Thymus (tissue), 11 donors: Measurements from ENCODE around the gene DDX39B. TPM values are rescaled to one million over a fixed set of nuclear protein-coding genes. Genes with fewer than 3 reads are reported as not detected.

Source experiments
- DNase-seq, 9 donors: peaks; one replicate each; pipeline ENCODE4 v3.0.0-alpha.2; 2013; ENCODE audit warnings: low spot score in 9 of 9, low read depth in 6 of 9, missing footprints in 1 of 9
- H3K27ac ChIP-seq, 2 donors: one replicate each; pipeline ENCODE4 v1.5.1; 2013; ENCODE audit warnings: control low read depth in 1 of 2, low read depth in 1 of 2, low read length in 1 of 2, mild to moderate bottlenecking in 1 of 2, moderate library complexity in 1 of 2
- H3K27me3 ChIP-seq, 2 donors: one replicate each; pipeline ENCODE4 v1.5.1; 2013; ENCODE audit warnings: low read length in 1 of 2; ENCODE audit not compliant: control insufficient read depth in 2 of 2, insufficient read depth in 1 of 2
- H3K36me3 ChIP-seq, 2 donors: one replicate each; pipeline ENCODE4 v1.5.1; 2013; ENCODE audit warnings: low read length in 1 of 2, mild to moderate bottlenecking in 1 of 2, moderate library complexity in 1 of 2; ENCODE audit not compliant: control insufficient read depth in 2 of 2, insufficient read depth in 2 of 2
- H3K4me1 ChIP-seq, 2 donors: one replicate each; pipeline ENCODE4 v1.5.1; 2013; ENCODE audit warnings: low read length in 2 of 2; ENCODE audit not compliant: control insufficient read depth in 2 of 2, insufficient read depth in 2 of 2
- H3K4me3 ChIP-seq, 2 donors: one replicate each; pipeline ENCODE4 v1.5.1; 2013; ENCODE audit warnings: low read length in 2 of 2, control low read depth in 1 of 2, mild to moderate bottlenecking in 1 of 2
- H3K9me3 ChIP-seq, 2 donors: one replicate each; pipeline ENCODE4 v1.5.1; 2013; ENCODE audit warnings: low read length in 1 of 2, mild to moderate bottlenecking in 1 of 2; ENCODE audit not compliant: control insufficient read depth in 2 of 2, insufficient read depth in 1 of 2
- WGBS: extraction: QIAGEN DNeasy Blood & Tissue Kit; methylation state at CpG from one replicate; pipeline ENCODE4 v1.1.7; 2013; 5-methylcytosine and 5-hydroxymethylcytosine counted together
- polyA plus RNA-seq: library from polyadenylated mRNA; stranded (reverse); fragments of 200-250 nt; gene quantifications from one replicate; pipeline ENCODE4 v1.2.3, GENCODE V29; 2013
- total RNA-seq: library from RNA; stranded (reverse); fragments of 120-200 nt; gene quantifications from one replicate; pipeline ENCODE4 v1.2.4, GENCODE V29; 2013
- donor health status: healthy.

DDX39B gene
- total and polyA plus RNA-seq, 2 donors = 305 to 761 TPM

DNA sequence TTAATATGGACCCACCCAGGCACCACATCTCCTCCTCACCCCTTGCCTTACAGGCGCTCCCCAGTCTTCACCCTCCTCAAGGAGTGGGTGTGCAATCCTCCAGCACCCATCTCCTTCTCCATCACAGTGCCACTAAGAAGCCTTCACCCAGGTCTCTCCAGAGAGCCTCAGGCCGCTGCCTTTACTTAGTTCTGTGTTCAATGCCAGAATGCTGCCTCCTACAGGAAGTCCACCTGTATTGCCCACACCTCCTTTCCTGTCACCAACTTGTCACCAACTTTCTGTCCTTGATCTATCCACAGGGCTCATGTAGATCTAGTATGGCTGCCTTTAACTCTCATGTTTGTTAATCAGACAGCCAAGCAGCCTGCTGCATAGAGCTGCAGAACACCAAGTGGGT lies 43.7 kb upstream of the DDX39B start:
- Histone ChIP-seq H3K4me1 (peaks cover 49 to 78% of the 10 kb centered on the region in 2 donors), H3K36me3 (peaks cover 0 to 5% of the 10 kb centered on the region in 2 donors), H3K4me3 (no peak overlapping the region), H3K27ac (peak overlapping the region; percentile 89 to 95), H3K9me3 (peaks cover 0 to 13% of the 10 kb centered on the region in 2 donors), H3K27me3 (no peaks in the 10 kb centered on the region)
- 89% methylated on average over 2 of the region's 2 CpGs for WGBS
- peak in 6 of 9 donors; percentile 47 to 86 (median 63) for DNase-seq

DNA sequence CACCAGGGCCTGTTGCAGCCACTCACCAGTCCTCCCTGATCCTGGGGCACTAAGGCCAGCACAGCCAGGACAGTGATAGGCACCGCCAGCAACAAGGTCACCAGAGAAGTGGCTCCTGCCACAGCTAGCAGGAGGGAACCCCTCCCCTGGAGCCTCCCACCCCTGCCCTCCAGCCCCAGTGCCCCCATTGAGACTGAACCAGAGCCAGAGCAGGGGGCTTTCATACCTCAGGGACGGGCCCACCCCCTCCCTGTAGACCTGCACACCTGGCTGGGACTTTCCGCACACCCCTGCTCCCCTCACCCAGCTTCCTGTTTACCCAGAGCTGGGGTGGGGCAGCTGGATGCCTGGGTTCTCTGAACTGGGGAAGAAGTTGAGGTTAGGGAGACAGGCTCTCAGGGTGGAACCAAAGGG lies 40.4 kb upstream of the DDX39B start, which contains the start of gene LTB:
Gene LTB (minus strand): TSS at position 195 of the 414 bp plus-strand sequence. CDS start 7 bp downstream, at position 188.
- H3K27ac ChIP-seq = peak within 1 kb of the TSS; percentile 98
- H3K4me3 ChIP-seq = peak within 1 kb of the TSS; percentile 68 to 84
- H3K27me3 ChIP-seq = no peaks in the 10 kb centered on the region
- peaks cover 46 to 90% of the 10 kb centered on the region in 2 donors for H3K4me1 ChIP-seq
- DNase-seq = peak in 6 of 9 donors; percentile 78 to 95 (median 89)
- WGBS = 9% methylated on average over 3 of the region's 3 CpGs
- peaks cover 0 to 20% of the 10 kb centered on the region in 2 donors for H3K36me3 ChIP-seq
- peaks cover 0 to 13% of the 10 kb centered on the region in 2 donors for H3K9me3 ChIP-seq

DNA sequence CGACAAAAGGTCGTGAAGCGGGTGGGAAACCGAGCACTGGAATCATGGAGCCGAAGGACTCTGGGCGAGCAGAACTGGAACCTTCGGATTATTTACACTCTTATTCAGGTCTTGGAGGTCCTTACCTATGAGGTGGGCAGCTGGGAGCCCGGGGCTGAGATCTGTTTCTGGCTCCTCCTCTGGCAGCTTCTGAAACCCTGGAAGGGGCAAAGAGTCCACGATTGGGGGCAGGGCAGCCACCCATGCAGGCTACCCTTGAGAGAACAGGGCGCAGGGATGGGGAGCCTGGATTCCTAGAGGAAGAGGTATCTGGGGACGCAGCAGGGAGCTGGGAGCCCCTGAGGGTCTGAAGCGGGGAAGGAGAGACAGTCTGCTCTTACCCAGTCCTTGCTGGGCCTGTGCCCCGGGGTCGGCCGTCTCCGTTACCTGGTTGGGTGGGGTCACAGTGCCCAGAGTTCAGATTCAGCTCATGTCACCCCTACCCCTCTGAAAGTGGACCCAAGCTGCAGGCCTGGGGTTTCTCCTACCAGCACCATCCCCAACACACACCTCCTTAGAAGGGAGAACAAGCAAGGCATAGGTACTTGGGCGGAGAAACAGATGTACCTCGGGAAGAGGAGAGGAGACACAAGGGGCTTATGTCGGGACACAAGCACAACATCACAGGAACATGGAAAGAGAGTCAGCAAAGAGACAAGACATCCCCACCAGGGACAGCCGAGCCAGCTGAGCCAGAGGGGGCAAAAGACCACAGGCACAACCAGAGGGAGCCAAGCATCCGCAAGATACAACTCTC lies 39.8 kb upstream of the DDX39B start:
- Histone ChIP-seq H3K9me3 (peaks cover 0 to 11% of the 10 kb centered on the region in 2 donors), H3K36me3 (peaks cover 0 to 24% of the 10 kb centered on the region in 2 donors), H3K4me1 (peaks cover 43 to 90% of the 10 kb centered on the region in 2 donors), H3K4me3 (peak overlapping the region; percentile 68 to 84), H3K27ac (peak overlapping the region; percentile 98), H3K27me3 (no peaks in the 10 kb centered on the region)
- DNase-seq = peak in 1 of 9 donors; percentile 73
- 3% methylated on average over 21 of the region's 21 CpGs for WGBS

DNA sequence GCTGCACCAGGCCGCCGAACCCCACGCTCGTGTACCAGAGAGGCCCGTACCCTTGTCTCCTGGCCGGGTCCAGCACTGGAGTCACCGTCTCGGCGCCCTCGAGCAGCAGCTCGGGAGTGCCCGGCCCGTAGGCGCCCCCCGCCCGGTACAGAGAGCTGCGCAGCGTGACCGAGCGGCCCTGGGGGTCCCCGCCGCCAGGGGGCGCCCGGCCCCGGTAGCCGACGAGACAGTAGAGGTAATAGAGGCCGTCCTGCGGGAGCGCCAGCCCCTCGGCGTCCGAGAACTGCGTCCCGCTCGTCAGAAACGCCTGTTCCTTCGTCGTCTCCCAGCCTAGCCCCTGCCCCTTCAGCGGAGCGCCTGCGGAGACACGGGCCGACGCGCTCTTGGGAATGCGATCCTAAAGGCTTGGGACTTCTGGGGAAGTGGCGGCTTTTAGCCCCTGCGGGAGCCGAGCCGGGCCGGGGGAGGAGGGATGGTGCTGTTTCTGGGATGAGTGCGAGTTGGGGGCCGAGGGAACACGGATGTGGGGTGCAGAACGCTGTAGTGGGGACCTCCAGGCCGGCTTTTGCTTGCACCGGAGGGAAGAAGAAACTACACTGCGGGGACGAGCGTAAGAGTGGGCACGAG lies 39.1 kb upstream of the DDX39B start:
- Histone ChIP-seq H3K4me3 (peak overlapping the region; percentile 68 to 84), H3K9me3 (peaks cover 0 to 9% of the 10 kb centered on the region in 2 donors), H3K27me3 (no peaks in the 10 kb centered on the region), H3K4me1 (peaks cover 36 to 90% of the 10 kb centered on the region in 2 donors), H3K36me3 (peaks cover 0 to 24% of the 10 kb centered on the region in 2 donors), H3K27ac (peak overlapping the region; percentile 98)
- peak in 6 of 9 donors; percentile 71 to 93 (median 86) for DNase-seq
- WGBS = under 1% methylated on average over 62 of the region's 62 CpGs

DNA sequence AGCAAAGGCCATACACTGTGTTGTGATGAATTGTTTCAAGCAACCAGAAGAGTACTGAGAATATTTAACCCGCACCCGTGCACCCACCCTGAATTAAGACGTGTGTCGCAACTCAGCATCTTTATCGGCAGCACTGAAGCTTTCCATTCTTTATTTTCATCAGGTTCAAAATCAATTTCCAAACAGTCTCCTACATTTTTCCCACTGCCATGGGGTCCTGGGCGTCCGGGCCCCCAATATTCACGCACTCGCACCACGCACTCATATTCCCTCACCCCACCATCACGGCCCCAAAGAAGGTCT lies 38.6 kb upstream of the DDX39B start:
- DNase-seq = no peak
- Histone ChIP-seq H3K27me3 (no peaks in the 10 kb centered on the region), H3K36me3 (peaks cover 0 to 24% of the 10 kb centered on the region in 2 donors), H3K27ac (peak overlapping the region; percentile 98), H3K9me3 (peaks cover 0 to 9% of the 10 kb centered on the region in 2 donors), H3K4me3 (peak overlapping the region; percentile 68 to 84), H3K4me1 (peaks cover 32 to 90% of the 10 kb centered on the region in 2 donors)
- WGBS = 41% methylated on average over 11 of the region's 11 CpGs

DNA sequence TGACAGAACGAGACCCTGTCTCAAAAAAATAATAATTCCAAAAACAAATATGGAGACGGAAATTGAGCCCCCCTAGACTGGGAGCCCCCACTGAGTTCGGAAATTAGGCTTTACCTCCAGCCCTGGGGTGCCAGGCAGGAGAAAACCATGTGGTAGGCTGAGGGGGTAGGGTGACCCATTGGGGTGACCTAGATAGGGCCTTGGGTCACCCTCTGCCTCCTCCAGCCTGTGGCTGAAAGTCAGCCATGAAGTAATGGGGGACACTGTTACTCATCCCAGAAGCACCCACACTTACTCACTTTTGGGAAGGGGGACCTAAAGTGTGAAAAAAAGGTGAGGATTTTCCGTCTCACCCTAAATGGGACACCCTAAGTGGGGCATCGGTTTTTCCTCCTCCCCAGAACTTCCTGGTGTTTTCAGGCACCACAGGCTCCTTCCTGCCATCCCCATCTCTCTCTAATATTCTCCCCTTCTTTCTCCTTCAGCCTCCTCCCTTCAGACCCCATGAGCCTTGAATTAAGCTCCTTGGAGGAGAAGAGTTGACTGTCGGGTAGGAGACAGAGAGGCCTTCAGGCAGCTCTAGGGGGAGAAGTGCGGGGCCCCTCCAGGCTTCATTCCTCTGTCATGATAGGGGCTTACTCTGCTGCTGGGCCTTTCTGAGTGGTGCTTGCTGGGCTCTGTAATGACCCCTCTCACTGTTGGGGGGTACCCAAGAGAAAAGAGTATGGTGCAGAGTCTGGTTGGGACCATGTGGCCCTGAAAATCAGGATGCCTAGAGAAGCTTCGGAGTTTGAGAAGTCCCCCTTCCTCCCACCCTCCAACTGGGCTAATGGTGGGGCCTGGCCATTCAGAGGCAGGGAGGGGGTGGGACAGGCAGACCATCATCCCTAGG lies 38.0 kb upstream of the DDX39B start:
- Histone ChIP-seq H3K9me3 (peaks cover 0 to 9% of the 10 kb centered on the region in 2 donors), H3K27me3 (no peaks in the 10 kb centered on the region), H3K36me3 (peaks cover 0 to 24% of the 10 kb centered on the region in 2 donors), H3K27ac (peak overlapping the region; percentile 21 to 98), H3K4me1 (peaks cover 27 to 90% of the 10 kb centered on the region in 2 donors), H3K4me3 (peak overlapping the region; percentile 68 to 84)
- WGBS = 96% methylated on average over 8 of the region's 8 CpGs
- DNase-seq = no peak

DNA sequence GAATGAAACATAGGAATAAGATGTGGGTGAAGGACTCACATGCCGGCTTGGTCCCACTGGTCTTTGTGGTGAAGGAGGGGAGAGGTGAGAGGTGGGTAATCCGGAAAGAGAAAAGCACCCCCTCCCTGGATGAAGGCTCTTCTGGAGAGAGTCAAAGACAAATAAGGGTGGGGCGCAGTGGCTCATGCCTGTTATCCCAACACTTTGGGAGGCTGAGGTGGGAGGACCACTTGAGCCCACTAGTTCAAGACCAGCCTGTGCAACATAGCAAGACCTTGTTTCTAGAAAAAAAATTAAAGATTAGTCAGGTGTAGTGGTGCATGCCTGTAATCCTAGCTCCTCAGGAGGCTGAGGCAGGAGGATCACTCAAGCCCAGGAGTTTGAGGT lies 37.3 kb upstream of the DDX39B start:
- Histone ChIP-seq H3K4me3 (peak overlapping the region in 1 of 2 donors; percentile 84), H3K36me3 (peaks cover 0 to 24% of the 10 kb centered on the region in 2 donors), H3K27me3 (no peaks in the 10 kb centered on the region), H3K27ac (no peak overlapping the region), H3K9me3 (peaks cover 0 to 9% of the 10 kb centered on the region in 2 donors), H3K4me1 (peaks cover 21 to 90% of the 10 kb centered on the region in 2 donors)
- WGBS = 97% methylated on average over 3 of the region's 3 CpGs
- no peak for DNase-seq

DNA sequence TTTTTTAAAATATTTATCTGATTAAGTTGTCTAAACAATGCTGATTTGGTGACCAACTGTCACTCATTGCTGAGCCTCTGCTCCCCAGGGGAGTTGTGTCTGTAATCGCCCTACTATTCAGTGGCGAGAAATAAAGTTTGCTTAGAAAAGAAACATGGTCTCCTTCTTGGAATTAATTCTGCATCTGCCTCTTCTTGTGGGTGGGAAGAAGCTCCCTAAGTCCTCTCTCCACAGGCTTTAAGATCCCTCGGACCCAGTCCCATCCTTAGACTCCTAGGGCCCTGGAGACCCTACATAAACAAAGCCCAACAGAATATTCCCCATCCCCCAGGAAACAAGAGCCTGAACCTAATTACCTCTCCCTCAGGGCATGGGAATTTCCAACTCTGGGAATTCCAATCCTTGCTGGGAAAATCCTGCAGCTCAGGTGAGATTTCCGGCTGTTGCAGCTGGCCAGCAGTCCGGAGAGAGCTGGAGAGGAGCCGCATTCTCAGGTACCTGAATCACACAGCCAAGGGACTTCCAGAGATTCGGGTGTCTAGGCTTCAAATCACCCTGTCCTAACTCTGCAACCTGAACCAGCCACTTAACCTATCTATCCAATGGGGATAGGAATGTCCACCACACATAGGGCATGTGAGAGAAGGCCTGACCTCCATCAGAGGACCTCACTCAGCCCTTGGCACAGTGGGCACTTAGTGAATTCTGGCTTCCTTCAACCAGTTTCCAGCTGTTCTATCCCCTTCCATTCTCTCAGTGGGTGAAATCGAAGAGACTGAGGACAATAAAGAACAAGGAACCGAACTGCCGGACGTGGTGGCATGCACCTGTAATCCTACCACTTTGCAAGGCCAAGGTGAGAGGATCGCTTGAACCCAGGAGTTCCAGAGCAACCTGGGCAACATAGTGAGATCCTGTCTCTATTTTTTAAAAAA lies 36.6 kb upstream of the DDX39B start:
- no peak for DNase-seq

More for the DNA sequence above, 36.6 kb upstream of the DDX39B start:
- Histone ChIP-seq H3K4me1 (peaks cover 19 to 90% of the 10 kb centered on the region in 2 donors), H3K36me3 (peaks cover 0 to 24% of the 10 kb centered on the region in 2 donors), H3K27ac (peak overlapping the region in 1 of 2 donors; percentile 26), H3K4me3 (no peak overlapping the region), H3K9me3 (peaks cover 0 to 9% of the 10 kb centered on the region in 2 donors), H3K27me3 (no peaks in the 10 kb centered on the region)
- WGBS = 97% methylated on average over 12 of the region's 12 CpGs
